ENCODE measurements around the gene LHB. TPM values are rescaled to one million over a fixed set of nuclear protein-coding genes. Genes with fewer than 3 reads are reported as not detected.
"Not testable (repeated sequence)": the region's sequence is repeated elsewhere in the genome, so short reads cannot be mapped to it uniquely, and the experiment has no call there.

LHB gene
- total RNA-seq, 1 experiment from 2014 or later = not detected

DNA sequence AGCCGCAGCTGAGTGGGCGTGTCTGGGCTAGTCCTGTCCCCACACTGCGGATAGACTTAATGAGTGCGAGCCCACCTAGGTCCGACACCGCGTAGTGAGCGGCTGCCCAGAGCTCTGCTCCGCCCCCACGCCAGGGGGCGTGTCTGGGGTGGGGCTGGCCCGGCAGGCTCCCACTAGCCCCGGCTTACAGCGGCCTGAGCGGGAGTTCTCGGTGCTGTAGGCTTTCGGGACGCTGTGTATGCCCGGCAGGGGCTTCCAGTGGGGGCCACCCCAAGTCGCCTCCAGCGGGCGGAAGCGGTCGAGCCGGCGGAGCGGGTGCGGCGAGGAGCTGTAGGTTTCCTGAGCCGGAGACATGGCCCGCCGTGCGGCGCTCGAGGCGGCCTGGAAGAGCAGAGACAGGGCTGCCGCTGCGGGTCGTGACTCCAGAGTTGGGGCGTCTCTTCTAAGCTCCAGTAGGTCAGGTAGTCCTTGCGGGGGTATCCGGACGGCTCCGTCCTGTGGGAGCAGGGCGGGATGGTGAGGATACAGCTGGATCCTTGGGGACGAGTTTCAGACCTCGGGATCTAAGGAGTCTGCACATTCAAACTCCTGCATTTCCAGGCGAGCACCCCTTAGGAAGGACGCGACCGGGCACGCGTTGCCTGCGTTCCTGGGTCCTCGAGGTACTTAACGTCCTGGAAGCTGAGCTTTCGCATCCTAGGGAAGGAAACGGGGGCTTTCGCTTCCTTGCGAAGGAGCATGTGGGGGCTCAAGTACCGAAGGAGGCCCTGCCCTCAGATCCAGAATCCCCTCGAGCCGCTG, 39.4 kb upstream of the LHB start:
- Histone ChIP-seq H2BK20ac (ENCODE audit: low read depth, low read length, poor library complexity, severe bottlenecking) (no peak overlapping the region), H2BK120ac (ENCODE audit: low read depth, low read length, poor library complexity, severe bottlenecking) (no peak overlapping the region), H3K4ac (ENCODE audit: low read depth, low read length) (no peak overlapping the region), H2BK12ac (ENCODE audit: insufficient read length, low read depth, low read length) (no peak overlapping the region), H3K9me3 (ENCODE audit: control insufficient read depth, low read depth, low read length) (no peaks in the 10 kb centered on the region), H3K23ac (ENCODE audit: insufficient read length, low read depth, low read length) (no peak overlapping the region), H2AK5ac (ENCODE audit: insufficient read length, low read length) (no peak overlapping the region), H3T11ph (ENCODE audit: low read length) (no peak overlapping the region), H4K20me1 (ENCODE audit: control insufficient read depth, insufficient read depth, insufficient read length) (no peaks in the 10 kb centered on the region), H2BK15ac (ENCODE audit: low read depth, low read length) (no peak overlapping the region), H2BK5ac (ENCODE audit: insufficient read length, low read length) (no peak overlapping the region), H4K5ac (ENCODE audit: insufficient read length, low read depth, low read length) (no peak overlapping the region), H4K91ac (ENCODE audit: insufficient read length, low read depth, low read length) (no peak overlapping the region), H3K79me2 (ENCODE audit: insufficient read depth, low read length) (no peaks in the 10 kb centered on the region), H3K23me2 (ENCODE audit: insufficient read length, low read depth, low read length, poor library complexity, severe bottlenecking) (peaks cover 10% of the 10 kb centered on the region), H3K4me1 (ENCODE audit: insufficient read depth, low read length) (no peaks in the 10 kb centered on the region), H4K8ac (replicated peaks; ENCODE audit: insufficient read length, low read depth, low read length) (no peak overlapping the region), H3K27ac (ENCODE audit: insufficient read length, low read depth, low read length) (no peak overlapping the region), H3K27me3 (ENCODE audit: insufficient read depth, low read length) (peaks cover 15% of the 10 kb centered on the region; the same call in 1 of the 2 replicates), H3K4me2 (ENCODE audit: insufficient read depth, insufficient read length, low read length) (peak overlapping the region; percentile 52), H3K79me1 (ENCODE audit: insufficient read depth, low read depth, low read length, poor library complexity, severe bottlenecking) (no peaks in the 10 kb centered on the region), H2AFZ (ENCODE audit: low read length) (no peak overlapping the region), H3K14ac (ENCODE audit: insufficient read depth, low read length) (no peak overlapping the region), H3K18ac (ENCODE audit: insufficient read length, low read depth, low read length) (no peak overlapping the region), H3K9ac (ENCODE audit: extremely low read depth, insufficient read length, low read length) (no peak overlapping the region), H3K56ac (ENCODE audit: insufficient read length, low read depth, low read length) (no peak overlapping the region)
- TF ChIP-seq, protein P1, sequence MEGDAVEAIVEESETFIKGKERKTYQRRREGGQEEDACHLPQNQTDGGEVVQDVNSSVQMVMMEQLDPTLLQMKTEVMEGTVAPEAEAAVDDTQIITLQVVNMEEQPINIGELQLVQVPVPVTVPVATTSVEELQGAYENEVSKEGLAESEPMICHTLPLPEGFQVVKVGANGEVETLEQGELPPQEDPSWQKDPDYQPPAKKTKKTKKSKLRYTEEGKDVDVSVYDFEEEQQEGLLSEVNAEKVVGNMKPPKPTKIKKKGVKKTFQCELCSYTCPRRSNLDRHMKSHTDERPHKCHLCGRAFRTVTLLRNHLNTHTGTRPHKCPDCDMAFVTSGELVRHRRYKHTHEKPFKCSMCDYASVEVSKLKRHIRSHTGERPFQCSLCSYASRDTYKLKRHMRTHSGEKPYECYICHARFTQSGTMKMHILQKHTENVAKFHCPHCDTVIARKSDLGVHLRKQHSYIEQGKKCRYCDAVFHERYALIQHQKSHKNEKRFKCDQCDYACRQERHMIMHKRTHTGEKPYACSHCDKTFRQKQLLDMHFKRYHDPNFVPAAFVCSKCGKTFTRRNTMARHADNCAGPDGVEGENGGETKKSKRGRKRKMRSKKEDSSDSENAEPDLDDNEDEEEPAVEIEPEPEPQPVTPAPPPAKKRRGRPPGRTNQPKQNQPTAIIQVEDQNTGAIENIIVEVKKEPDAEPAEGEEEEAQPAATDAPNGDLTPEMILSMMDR (conservative IDR thresholded peaks at IDR 0.05) = peak; percentile 45
- DNase-seq = peak; percentile 79
- H3K27me3 Mint-ChIP-seq (ENCODE audit: low read depth) = peaks cover 79% of the 10 kb centered on the region
- peak overlapping the region; percentile 53 to 77 for H3K4me3 Mint-ChIP-seq
- H3K36me3 Mint-ChIP-seq (ENCODE audit: insufficient read depth in 1 of 3, low read depth in 3 of 3) = no peaks in the 10 kb centered on the region; a peak in 1 of 7 replicates
- no CpG with 5 or more reads among the region's 63 CpGs for WGBS (ENCODE audit: extremely low coverage, insufficient read length, low lambda C conversion rate)
- peaks cover 0 to 2% of the 10 kb centered on the region in 2 experiments; a peak in 1 of 5 replicates for H3K9me3 Mint-ChIP-seq
- H3K4me1 Mint-ChIP-seq = peaks cover 18 to 30% of the 10 kb centered on the region in 2 experiments
- no peak overlapping the region for H3K27ac Mint-ChIP-seq

DNA sequence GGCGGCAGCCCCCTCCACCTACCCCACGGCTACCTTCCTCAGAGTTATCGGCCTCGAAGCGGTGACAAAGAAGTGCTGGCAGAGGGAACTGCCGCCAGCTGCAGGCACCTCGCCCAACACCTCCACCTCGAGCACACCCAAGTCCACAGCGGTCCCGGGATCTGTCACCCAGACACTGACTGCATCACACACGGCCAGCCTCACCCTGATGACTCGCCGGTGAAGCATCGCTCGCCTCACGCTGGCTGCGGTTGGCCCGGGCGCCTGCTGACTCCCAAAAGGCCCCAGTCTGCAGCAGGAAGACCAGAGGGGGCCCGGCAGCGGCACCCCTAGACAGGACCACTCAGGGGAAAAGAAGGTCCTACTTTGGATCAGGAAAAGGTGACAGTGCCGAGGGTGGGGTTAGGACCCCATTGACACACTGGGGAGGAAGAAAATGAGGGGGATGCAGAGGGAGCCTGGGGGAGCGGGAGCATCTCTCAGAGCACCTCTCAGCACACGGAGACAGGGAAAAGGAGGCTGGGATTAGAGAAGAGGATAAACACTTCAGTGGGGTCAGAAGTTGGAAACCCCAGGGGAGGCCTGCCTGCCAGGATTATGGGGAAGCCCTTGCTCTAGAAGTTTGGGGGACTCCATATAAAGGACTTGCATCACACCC, 33.6 kb upstream of the LHB start:
- not testable (repeated sequence) for H3K36me3 Mint-ChIP-seq (ENCODE audit: insufficient read depth in 1 of 3, low read depth in 3 of 3); H3K79me2 ChIP-seq (ENCODE audit: insufficient read depth, low read length); H3K18ac ChIP-seq (ENCODE audit: insufficient read length, low read depth, low read length); H3K4me1 ChIP-seq (ENCODE audit: insufficient read depth, low read length); H2BK12ac ChIP-seq (ENCODE audit: insufficient read length, low read depth, low read length); DNase-seq; H4K5ac ChIP-seq (ENCODE audit: insufficient read length, low read depth, low read length); H3K9me3 Mint-ChIP-seq; H2AFZ ChIP-seq (ENCODE audit: low read length); H3K14ac ChIP-seq (ENCODE audit: insufficient read depth, low read length); H3K9me3 ChIP-seq (ENCODE audit: control insufficient read depth, low read depth, low read length); H3K4ac ChIP-seq (ENCODE audit: low read depth, low read length); H2BK15ac ChIP-seq (ENCODE audit: low read depth, low read length); H2BK120ac ChIP-seq (ENCODE audit: low read depth, low read length, poor library complexity, severe bottlenecking); H3K56ac ChIP-seq (ENCODE audit: insufficient read length, low read depth, low read length); H3T11ph ChIP-seq (ENCODE audit: low read length); H3K23me2 ChIP-seq (ENCODE audit: insufficient read length, low read depth, low read length, poor library complexity, severe bottlenecking); H3K9ac ChIP-seq (ENCODE audit: extremely low read depth, insufficient read length, low read length); H3K27me3 ChIP-seq (ENCODE audit: insufficient read depth, low read length); H3K79me1 ChIP-seq (ENCODE audit: insufficient read depth, low read depth, low read length, poor library complexity, severe bottlenecking); H3K4me3 Mint-ChIP-seq; H4K8ac ChIP-seq (replicated peaks; ENCODE audit: insufficient read length, low read depth, low read length); H3K27ac ChIP-seq (ENCODE audit: insufficient read length, low read depth, low read length); H3K23ac ChIP-seq (ENCODE audit: insufficient read length, low read depth, low read length); H3K4me2 ChIP-seq (ENCODE audit: insufficient read depth, insufficient read length, low read length); H3K27ac Mint-ChIP-seq; H2AK5ac ChIP-seq (ENCODE audit: insufficient read length, low read length); H4K20me1 ChIP-seq (ENCODE audit: control insufficient read depth, insufficient read depth, insufficient read length); H4K91ac ChIP-seq (ENCODE audit: insufficient read length, low read depth, low read length); H2BK5ac ChIP-seq (ENCODE audit: insufficient read length, low read length); H2BK20ac ChIP-seq (ENCODE audit: low read depth, low read length, poor library complexity, severe bottlenecking)
- no CpG with 5 or more reads among the region's 24 CpGs for WGBS (ENCODE audit: extremely low coverage, insufficient read length, low lambda C conversion rate)
- Mint-ChIP-seq H3K4me1 (peaks cover 0 to 14% of the 10 kb centered on the region in 2 experiments; a peak in 2 of 4 replicates), H3K27me3 (ENCODE audit: low read depth) (peaks cover 39% of the 10 kb centered on the region)
